ENCODE results near the gene DNAJC10.
"Not testable (repeated sequence)": the region's sequence is repeated elsewhere in the genome, so short reads cannot be mapped to it uniquely, and the experiment has no call there.

Gene DNAJC10, protein sequence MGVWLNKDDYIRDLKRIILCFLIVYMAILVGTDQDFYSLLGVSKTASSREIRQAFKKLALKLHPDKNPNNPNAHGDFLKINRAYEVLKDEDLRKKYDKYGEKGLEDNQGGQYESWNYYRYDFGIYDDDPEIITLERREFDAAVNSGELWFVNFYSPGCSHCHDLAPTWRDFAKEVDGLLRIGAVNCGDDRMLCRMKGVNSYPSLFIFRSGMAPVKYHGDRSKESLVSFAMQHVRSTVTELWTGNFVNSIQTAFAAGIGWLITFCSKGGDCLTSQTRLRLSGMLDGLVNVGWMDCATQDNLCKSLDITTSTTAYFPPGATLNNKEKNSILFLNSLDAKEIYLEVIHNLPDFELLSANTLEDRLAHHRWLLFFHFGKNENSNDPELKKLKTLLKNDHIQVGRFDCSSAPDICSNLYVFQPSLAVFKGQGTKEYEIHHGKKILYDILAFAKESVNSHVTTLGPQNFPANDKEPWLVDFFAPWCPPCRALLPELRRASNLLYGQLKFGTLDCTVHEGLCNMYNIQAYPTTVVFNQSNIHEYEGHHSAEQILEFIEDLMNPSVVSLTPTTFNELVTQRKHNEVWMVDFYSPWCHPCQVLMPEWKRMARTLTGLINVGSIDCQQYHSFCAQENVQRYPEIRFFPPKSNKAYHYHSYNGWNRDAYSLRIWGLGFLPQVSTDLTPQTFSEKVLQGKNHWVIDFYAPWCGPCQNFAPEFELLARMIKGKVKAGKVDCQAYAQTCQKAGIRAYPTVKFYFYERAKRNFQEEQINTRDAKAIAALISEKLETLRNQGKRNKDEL

DNA sequence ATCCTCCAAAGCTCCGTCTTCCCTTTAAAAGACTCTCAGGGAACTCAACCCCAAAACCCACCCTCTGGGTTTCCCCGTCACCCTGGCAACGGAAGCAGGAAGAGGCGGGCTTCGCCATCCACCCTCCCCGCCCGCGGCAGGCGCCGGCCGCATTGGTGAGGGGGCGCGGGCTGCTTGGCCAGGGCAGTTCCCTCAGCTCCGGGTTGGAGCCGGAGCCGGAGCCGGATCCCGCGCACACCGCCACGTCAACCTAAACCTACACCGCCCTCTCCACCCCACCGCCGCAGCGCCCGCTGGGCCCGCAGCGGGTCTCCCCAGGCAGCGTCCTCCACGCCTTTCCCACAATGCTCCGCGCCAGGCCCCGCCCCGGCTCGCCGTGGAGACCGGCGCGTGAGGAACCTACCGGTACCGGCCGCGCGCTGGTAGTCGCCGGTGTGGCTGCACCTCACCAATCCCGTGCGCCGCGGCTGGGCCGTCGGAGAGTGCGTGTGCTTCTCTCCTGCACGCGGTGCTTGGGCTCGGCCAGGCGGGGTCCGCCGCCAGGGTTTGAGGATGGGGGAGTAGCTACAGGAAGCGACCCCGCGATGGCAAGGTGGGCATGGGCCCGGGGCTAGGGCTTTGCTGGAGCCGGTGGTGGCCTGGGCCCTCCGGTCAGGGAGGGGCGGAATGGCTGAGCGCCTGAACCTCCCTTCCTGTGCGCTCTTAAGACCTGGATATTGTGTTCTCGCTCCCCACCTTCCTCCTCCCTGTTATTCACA lies at the start of gene DNAJC10:
Gene DNAJC10, plus strand, starts transcription at position 366 of the 758 bp plus-strand sequence. CDS start 1,830 bp downstream, outside the sequence.
- FAIRE-seq, result no peak

DNA sequence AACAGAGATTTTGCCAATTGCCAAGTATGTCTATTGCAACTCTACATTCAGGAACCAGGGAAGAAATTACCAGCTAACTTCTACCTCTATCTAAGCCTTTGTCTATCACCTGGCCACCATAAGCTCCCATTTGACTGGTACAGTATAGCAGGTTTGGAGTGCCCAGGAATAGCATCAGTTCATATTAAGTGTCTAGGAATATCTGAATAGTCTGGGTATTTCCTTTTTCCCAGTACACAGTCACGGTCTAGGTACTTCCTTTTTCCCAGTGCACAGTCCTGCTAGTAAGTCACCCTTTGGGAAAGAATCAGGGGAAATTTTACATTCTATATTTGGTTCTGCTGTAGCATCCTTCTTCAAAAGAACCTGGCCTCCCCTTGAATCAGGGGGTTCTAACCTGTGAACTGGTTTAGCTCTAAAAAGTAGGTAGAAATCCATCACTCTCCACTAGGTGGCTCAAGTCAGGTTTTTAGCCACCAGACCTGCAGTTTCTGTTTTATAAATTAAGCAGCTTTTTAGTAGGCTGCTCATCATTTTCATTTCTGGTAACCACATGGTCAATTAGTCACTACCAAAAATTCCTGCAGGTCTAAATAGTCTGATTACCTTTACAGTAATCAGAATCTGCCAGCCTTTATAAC lies 49.3 kb upstream of the DNAJC10 start:
- FAIRE-seq, result peak; percentile 72

- no peak for FAIRE-seq
Measured at GRCh38 chr2:182667315-182667695, 48.8 kb upstream of the DNAJC10 start.

- FAIRE-seq, result no peak
Measured at GRCh38 chr2:182668671-182669070, 47.4 kb upstream of the DNAJC10 start.

GRCh38 chr2:182672466-182673165 lies 43.4 kb upstream of the DNAJC10 start:
- no peak for FAIRE-seq

GRCh38 chr2:182680837-182681236 lies 35.2 kb upstream of the DNAJC10 start:
- no peak for FAIRE-seq

DNA sequence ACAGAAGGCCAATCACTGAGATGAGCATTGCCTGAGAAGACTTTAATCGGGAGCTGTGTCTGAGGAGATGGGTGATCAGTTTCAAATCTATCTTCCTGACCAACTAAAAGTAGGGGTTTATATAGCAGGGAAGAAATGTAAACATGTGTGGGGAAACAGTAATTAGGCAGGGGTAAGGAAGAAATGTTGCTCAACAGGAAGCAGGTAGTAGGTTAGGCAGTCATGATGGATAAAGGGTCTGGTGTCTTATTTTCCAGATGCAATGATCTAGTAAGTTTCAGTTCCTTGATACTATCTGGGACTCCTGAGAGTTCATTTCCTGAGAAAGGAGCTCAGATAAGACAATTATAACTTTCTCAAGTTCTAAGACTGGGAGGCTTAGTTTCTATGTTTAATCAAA lies 33.8 kb upstream of the DNAJC10 start:
- no peak for FAIRE-seq

GRCh38 chr2:182685559-182685958 lies 30.5 kb upstream of the DNAJC10 start:
- FAIRE-seq, result no peak

DNA sequence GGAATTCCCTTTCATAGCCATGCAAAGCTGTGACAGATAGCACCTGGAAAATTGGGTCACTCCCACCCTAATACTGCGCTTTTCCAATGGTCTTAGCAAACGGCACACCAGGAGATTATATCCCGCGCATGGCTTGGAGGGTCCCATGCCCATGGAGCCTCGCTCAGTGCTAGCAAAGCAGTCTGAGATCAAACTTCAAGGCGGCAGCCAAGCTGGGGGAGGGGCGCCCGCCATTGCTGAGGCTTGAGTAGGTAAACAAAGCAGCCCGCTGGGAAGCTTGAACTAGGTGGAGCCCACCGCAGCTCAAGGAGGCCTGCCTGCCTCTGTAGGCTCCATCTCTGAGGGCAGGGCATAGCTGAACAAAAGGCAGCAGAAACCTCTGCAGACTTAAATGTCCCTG lies 29.3 kb upstream of the DNAJC10 start:
- not testable (repeated sequence) for FAIRE-seq

DNA sequence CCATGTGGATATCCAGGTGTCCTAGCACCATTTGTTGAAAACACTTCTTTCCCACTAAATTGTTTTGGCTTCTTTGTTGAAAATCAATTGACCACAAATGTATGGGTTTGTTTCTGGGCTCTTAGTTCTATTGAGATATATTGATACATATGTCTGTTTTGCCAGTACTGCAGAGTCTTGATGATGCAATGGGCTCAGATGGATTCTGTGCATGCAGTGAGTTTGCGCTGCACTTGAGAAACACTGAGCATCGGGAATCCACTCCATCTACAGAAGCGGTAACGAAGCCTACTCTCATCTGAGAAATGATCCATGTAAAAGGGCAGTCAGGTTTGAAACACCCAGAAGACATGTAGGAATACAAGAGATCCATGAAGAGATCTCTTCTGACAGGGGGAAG lies 21.9 kb upstream of the DNAJC10 start:
- FAIRE-seq, result no peak

DNA sequence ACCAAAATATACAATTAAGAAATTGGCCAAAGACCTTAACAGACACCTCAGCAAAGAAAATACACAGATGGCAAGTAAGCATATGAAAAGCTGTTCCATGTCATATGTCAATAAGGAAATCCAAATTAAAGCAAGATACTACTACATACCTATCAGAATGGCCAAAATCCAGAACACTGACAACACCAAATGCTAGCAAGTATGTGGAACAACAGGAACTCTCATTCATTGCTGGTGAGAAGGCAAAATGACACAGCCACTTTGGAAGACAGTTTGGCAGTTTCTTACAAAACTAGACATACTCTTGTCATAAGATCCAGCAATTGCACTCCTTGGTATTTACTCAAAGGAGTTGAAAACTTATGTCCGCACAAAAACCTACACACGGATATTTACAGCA lies 20.3 kb upstream of the DNAJC10 start:
- FAIRE-seq, result no peak

- no peak for FAIRE-seq
Measured at GRCh38 chr2:182698671-182699070, 17.4 kb upstream of the DNAJC10 start.

DNA sequence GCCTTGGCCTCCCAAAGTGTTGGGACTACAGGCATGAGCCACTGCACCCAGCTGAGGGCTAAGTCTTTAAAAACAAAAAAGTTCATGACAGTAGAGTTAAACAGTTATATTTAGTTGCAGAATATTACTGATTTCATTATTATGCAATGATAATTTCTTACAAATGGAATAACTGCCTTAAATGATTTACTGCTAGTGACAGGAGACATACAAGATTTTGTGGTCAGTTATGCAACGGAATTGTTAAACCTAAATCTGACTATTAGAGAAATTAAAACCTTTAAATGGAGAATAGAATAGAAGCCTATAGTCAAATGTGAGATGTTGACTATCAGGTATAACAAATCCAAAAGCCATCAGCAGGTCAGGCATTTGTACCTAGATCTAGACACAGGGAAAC lies 10.3 kb upstream of the DNAJC10 start:
- FAIRE-seq, result no peak

DNA sequence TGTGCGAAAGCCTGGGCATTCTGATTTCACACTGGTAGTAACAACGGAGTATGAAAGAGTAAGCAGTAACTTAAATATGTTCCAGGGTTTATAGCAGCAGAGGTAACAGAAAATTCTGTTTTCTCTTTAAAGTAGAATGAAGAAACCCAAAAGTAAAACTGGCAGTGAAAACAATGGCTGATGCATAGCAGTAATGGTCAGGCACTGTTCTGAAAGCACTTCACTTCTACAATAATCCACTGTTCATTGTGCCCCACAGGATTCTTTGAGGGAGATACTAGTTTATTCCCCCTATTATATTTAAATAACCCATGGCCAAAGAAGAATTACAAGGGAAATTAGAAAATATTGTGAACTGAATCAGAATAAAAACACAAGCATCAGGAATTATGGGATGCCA lies 9.3 kb upstream of the DNAJC10 start:
- FAIRE-seq, result no peak

- FAIRE-seq, result no peak
Measured at GRCh38 chr2:182713601-182714000, 2.5 kb upstream of the DNAJC10 start.

DNA sequence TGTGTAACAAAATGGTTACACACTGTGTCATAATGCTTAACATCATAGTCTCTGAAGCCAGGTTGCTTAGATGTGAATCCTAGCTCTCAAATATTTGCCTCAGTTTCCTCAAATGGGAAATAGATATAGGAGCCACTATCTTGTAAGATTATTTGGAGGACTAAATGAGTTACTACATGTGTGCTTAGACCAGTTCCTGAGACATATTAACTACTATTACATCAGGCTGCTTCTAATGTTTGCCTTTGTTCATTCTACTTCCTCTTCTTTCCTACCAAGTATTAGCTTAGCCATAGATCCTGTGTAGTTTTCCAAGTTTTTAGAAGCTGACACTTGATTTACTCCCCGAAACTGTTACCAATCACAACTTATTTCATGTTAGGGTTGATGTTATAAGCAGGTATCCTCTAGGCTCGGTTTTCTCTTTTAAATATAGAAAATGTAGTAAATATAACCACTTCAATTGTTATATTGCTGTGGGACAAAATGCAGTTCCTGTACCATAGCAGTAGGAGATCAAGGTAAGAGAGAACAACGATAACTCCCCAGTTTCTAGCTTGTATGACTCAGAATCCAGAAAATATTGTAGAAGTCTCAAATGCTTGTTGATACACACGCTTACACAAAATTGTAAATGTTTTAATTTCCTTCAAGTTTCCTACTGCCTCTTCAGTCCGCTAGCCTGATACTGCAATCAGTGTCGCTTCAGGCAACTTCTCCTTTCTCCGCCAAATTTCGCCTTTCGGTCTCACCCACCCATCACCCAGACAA lies 751 bp upstream of the DNAJC10 start:
- peak; percentile 82 for FAIRE-seq

DNA sequence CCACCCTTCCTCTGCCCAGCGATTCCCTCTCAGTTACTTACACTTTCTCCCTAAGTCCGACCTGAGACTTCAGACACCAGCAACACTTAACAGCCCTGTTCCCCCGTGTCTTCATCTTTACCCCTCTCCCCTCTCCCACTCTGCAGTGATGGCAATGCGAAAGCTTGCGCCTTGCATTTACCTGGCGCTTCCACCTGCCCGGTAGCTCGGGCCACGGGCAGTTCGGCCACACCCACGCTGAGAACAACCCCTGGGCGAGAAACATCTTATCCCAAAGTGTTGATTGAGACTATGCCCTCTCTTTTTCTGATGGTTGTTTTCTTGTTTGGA lies 558 bp downstream of the DNAJC10 start:
- no peak for FAIRE-seq

- FAIRE-seq, result no peak
Measured at GRCh38 chr2:182717416-182717815, 1.4 kb downstream of the DNAJC10 start.

DNA sequence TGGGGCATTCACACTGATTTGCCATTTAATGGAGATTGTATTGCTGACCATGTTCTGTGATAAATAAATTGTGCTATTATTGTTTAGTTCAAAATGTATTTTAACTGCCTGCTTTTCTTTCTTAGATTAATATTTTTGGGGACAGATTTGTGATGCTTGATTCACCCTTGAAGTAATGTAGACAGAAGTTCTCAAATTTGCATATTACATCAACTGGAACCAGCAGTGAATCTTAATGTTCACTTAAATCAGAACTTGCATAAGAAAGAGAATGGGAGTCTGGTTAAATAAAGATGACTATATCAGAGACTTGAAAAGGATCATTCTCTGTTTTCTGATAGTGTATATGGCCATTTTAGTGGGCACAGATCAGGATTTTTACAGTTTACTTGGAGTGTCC lies 1.8 kb downstream of the DNAJC10 start:
- FAIRE-seq, result peak; percentile 56

GRCh38 chr2:182718459-182718858 lies 2.4 kb downstream of the DNAJC10 start:
- FAIRE-seq, result peak; percentile 62

DNA sequence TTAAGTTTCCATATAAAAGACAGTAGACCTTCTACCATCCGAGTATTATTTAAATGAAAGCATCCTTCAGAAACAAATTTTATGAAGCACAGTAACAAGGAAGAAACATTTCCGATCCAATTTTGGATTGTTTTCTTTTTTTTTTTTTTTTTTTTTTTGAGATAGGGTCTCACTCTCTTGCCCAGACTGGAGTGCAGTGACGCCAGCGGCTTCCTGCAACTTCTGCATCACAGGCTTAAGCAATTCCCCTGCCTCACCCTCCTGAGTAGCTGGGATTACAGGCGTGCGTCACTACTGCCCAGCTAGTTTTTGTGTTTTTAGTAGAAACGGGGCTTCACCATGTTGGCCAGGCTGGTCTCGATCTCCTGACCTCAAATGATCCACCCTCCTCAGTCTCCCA lies 3.1 kb downstream of the DNAJC10 start:
- peak; percentile 43 for FAIRE-seq

GRCh38 chr2:182724656-182725055 lies 8.6 kb downstream of the DNAJC10 start:
- FAIRE-seq, result no peak

Data from islet of Langerhans (tissue), 1 donor.